SK-N-SH (cell line): ENCODE results near the gene SLC2A14. TPM values are rescaled to one million over a fixed set of nuclear protein-coding genes. Genes with fewer than 3 reads are reported as not detected.

Experiments used
- CTCF ChIA-PET: fragments of 300-600, 350-600 bp; formaldehyde crosslinking; extraction: SDS; loops from one replicate; lab custom pipeline; 2021; lab: Yijun Ruan, JAX
- POLR2A ChIA-PET: fragments of 350-600 bp; sonication (Branson Sonifier 250); formaldehyde crosslinking; extraction: SDS; loops from one replicate; lab custom pipeline; 2020; ENCODE audit warnings: antibody characterized with exemption, inconsistent platforms; lab: Yijun Ruan, JAX
- DNase-seq: peaks from one replicate; pipeline ENCODE4 v3.0.0; 2012
- H2AFZ ChIP-seq: fragments of 200-600 bp; sonication (generic); 2 replicates; pipeline ENCODE4 v1.8.1; 2016; ENCODE audit warnings: antibody characterized with exemption, mild to moderate bottlenecking, low read depth
- H3F3A ChIP-seq: fragments of 200-600 bp; sonication (generic); replicated peaks from 2 replicates; pipeline ENCODE3; 2016; ENCODE audit warnings: antibody characterized with exemption, mild to moderate bottlenecking; ENCODE audit not compliant: insufficient read depth
- H3K27ac ChIP-seq, 2 experiments: fragments of 200-500 bp in 1 of 2; fragments of 200-600 bp in 1 of 2; sonication (Bioruptor generic) in 1 of 2; sonication (generic), shearing (Covaris generic) in 1 of 2; 2 replicates each; pipeline versions ENCODE4 v1.5.1 to v1.6.1; 2014 to 2016; ENCODE audit warnings: low read depth in 2 of 2, inconsistent platforms in 1 of 2, low read length in 1 of 2, mild to moderate bottlenecking in 1 of 2, mixed read lengths in 1 of 2
- H3K27me3 ChIP-seq: fragments of 200-600 bp; sonication (generic), shearing (Covaris generic); 2 replicates; pipeline ENCODE4 v1.6.1; 2016; ENCODE audit warnings: mixed run types; ENCODE audit not compliant: insufficient read depth
- H3K36me3 ChIP-seq, 2 experiments: fragments of 200-500 bp in 1 of 2; fragments of 200-600 bp in 1 of 2; sonication (Bioruptor generic) in 1 of 2; sonication (generic) in 1 of 2; replicated peaks in 1 of 2; 2 replicates each; pipeline versions ENCODE3 to v1.5.1; 2014 to 2016; ENCODE audit warnings: low read length in 1 of 2, mild to moderate bottlenecking in 1 of 2; ENCODE audit not compliant: insufficient read depth in 2 of 2, control insufficient read depth in 1 of 2
- H3K4me1 ChIP-seq, 2 experiments: fragments of 200-500 bp in 1 of 2; fragments of 200-600 bp in 1 of 2; sonication (Bioruptor generic) in 1 of 2; sonication (generic), shearing (Covaris generic) in 1 of 2; 2 replicates each; pipeline versions ENCODE4 v1.5.1 to v1.6.1; 2014 to 2016; ENCODE audit warnings: low read depth in 1 of 2, low read length in 1 of 2, mixed run types in 1 of 2; ENCODE audit not compliant: insufficient read depth in 2 of 2, control insufficient read depth in 1 of 2
- H3K4me2 ChIP-seq: fragments of 200-600 bp; sonication (generic), shearing (Covaris generic); 2 replicates; pipeline ENCODE4 v1.6.1; 2017; ENCODE audit warnings: mixed run types
- H3K4me3 ChIP-seq, 2 experiments: fragments of 200-500 bp in 1 of 2; fragments of 200-600 bp in 1 of 2; sonication (Bioruptor generic) in 1 of 2; sonication (generic), shearing (Covaris generic) in 1 of 2; 2 replicates each; pipeline versions ENCODE4 v1.5.1 to v1.8.1; 2014 to 2016; ENCODE audit warnings: low read depth in 2 of 2, inconsistent platforms in 1 of 2, low read length in 1 of 2, mild to moderate bottlenecking in 1 of 2, mixed read lengths in 1 of 2, moderate library complexity in 1 of 2
- H3K79me2 ChIP-seq: fragments of 200-600 bp; sonication (generic); 2 replicates; pipeline ENCODE4 v1.8.1; 2017; ENCODE audit warnings: mild to moderate bottlenecking; ENCODE audit not compliant: insufficient read depth
- H3K9ac ChIP-seq: fragments of 200-600 bp; sonication (generic); 2 replicates; pipeline ENCODE4 v1.6.1; 2017; ENCODE audit warnings: mixed run types
- H3K9me2 ChIP-seq: fragments of 200-600 bp; sonication (generic); 2 replicates; pipeline ENCODE4 v1.6.1; 2017; ENCODE audit warnings: mixed run types
- H3K9me3 ChIP-seq: fragments of 200-600 bp; sonication (generic); 2 replicates; pipeline ENCODE4 v1.6.1; 2017; ENCODE audit warnings: mixed run types, mild to moderate bottlenecking, moderate library complexity
- H4K20me1 ChIP-seq: fragments of 200-600 bp; sonication (generic); 2 replicates; pipeline ENCODE4 v1.6.1; 2017; ENCODE audit warnings: mild to moderate bottlenecking, mixed run types; ENCODE audit not compliant: insufficient read depth
- CHD2 ChIP-seq: fragments of 150-350 bp; IDR thresholded peaks from 2 replicates; pipeline ENCODE4 v1.6.1; 2018; ENCODE audit warnings: low read length; ENCODE audit not compliant: partially characterized antibody
- CTCF ChIP-seq: fragments of 200-600 bp; sonication (generic); IDR thresholded peaks from 2 replicates; pipeline ENCODE4 v1.6.1; 2017; ENCODE audit warnings: antibody characterized with exemption, mild to moderate bottlenecking, moderate library complexity
- ELF1 ChIP-seq: IDR thresholded peaks from 2 replicates; pipeline ENCODE4 v1.4.0; 2012
- FOSL2 ChIP-seq: IDR thresholded peaks from 2 replicates; pipeline ENCODE4 v1.4.0; 2012; ENCODE audit warnings: low read depth, mild to moderate bottlenecking, moderate library complexity, borderline replicate concordance
- FOXJ3 ChIP-seq: sonication (generic); formaldehyde crosslinking; IDR thresholded peaks from 2 replicates; pipeline ENCODE4 v1.5.1; 2020; ENCODE audit warnings: mild to moderate bottlenecking, missing genetic modification reagents
- GABPA ChIP-seq: IDR thresholded peaks from 2 replicates; pipeline ENCODE4 v1.4.0; 2012; ENCODE audit warnings: low read depth, mild to moderate bottlenecking
- JUND ChIP-seq: IDR thresholded peaks from 2 replicates; pipeline ENCODE4 v1.4.0; 2012
- MEF2A ChIP-seq: IDR thresholded peaks from 2 replicates; pipeline ENCODE4 v1.4.0; 2012; ENCODE audit warnings: low read depth, borderline replicate concordance
- MXI1 ChIP-seq: IDR thresholded peaks from 2 replicates; pipeline ENCODE4 v1.6.1; 2012; ENCODE audit warnings: mild to moderate bottlenecking, low read depth, low read length, improper control_type of control experiment
- NRF1 ChIP-seq: IDR thresholded peaks from 2 replicates; pipeline ENCODE4 v1.6.1; 2012; ENCODE audit warnings: low read depth, mild to moderate bottlenecking, low read length
- POLR2AphosphoS5 ChIP-seq: IDR thresholded peaks from 2 replicates; pipeline ENCODE4 v1.6.1; 2012; ENCODE audit warnings: low read depth, low read length
- RAD21 ChIP-seq: IDR thresholded peaks from 2 replicates; pipeline ENCODE4 v1.6.1; 2012; ENCODE audit warnings: mild to moderate bottlenecking, low read length
- TEAD4 ChIP-seq: IDR thresholded peaks from 2 replicates; pipeline ENCODE4 v1.4.0; 2012; ENCODE audit warnings: mild to moderate bottlenecking, borderline replicate concordance; ENCODE audit not compliant: insufficient read depth
- YY1 ChIP-seq: IDR thresholded peaks from 2 replicates; pipeline ENCODE4 v1.4.0; 2012; ENCODE audit warnings: low read depth, mild to moderate bottlenecking
- ZBTB33 ChIP-seq: IDR thresholded peaks from 2 replicates; pipeline ENCODE4 v1.4.0; 2012; ENCODE audit warnings: low read depth, borderline replicate concordance
- WGBS: methylation state at CpG from one replicate; pipeline ENCODE4 v1.1.6; 2017; ENCODE audit warnings: low lambda C conversion rate; 5-methylcytosine and 5-hydroxymethylcytosine counted together
- polyA plus RNA-seq, 3 experiments: library from polyadenylated mRNA; depleted of rRNA; stranded (reverse); fragments of >200 nt; gene quantifications; 2 replicates each; pipeline ENCODE4 v1.2.3, GENCODE V29; 2012
- TF ChIP-seq, protein P1 (sequence below): fragments of 150-350 bp; IDR thresholded peaks from 2 replicates; pipeline ENCODE4 v1.6.1; 2017; ENCODE audit warnings: antibody characterized with exemption, low read length, low read depth, borderline replicate concordance
- TF ChIP-seq, protein P2 (sequence below): IDR thresholded peaks from 2 replicates; pipeline ENCODE4 v1.4.0; 2012; ENCODE audit warnings: low read depth

The SLC2A14 gene
- polyA plus RNA-seq, 1 of the 3 experiments (the other 2 are of a cell fraction) = 0.39 TPM

DNA sequence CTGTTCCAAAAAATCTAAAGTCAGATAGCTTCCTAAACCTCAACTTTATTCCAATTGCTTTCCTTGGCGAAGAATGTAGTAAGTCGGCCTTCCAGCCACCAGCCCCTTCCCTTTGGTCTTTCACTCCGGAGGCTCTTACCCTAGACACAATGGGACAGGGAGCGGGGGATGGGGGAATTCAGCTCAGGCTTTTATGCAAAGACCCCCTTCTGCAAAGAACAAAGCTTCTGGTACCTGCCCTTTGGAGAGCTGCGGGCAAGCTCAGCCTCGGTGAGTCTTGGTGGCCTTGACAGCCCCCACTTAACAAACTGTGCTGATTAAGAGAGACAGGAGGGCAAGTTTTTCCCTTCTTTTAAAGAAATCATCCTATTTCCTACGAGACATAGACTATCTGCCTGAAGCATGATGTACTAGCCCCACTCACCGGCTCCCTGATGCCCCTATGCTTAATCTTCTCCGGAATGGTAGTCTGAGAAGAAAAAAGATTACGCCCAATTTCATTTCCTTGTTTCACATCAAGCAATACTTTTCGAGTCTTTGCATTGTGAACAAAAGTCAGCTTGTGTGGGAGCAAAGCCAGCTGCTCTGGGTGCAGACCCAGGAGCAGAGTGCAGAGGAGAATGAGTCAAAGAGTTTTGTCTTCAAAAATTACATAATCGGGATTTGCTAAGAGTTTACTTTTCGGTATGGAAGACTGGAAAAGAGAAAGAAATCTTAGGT is 85.0 kb downstream of the SLC2A14 start:
- Histone ChIP-seq H4K20me1 (no peaks in the 10 kb centered on the region), H3K27me3 (peaks cover 49% of the 10 kb centered on the region; the same call in 1 of the 2 replicates), H3K79me2 (no peaks in the 10 kb centered on the region), H2AFZ (no peak overlapping the region), H3K36me3 (no peaks in the 10 kb centered on the region), H3F3A (no peaks in the 10 kb centered on the region), H3K9me3 (no peaks in the 10 kb centered on the region), H3K4me1 (no peaks in the 10 kb centered on the region), H3K27ac (no peak overlapping the region), H3K9me2 (no peaks in the 10 kb centered on the region), H3K9ac (no peak overlapping the region), H3K4me3 (no peak overlapping the region), H3K4me2 (no peak overlapping the region)
- ChIA-PET CTCF (no interaction called here), POLR2A (no interaction called here)
- WGBS = 7% methylated on average over 12 of the region's 13 CpGs
- no peak for TF ChIP-seq FOXJ3 (CRISPR knock-in tag)
- no peak for TF ChIP-seq FOSL2
- no peak for TF ChIP-seq YY1
- no peak for TF ChIP-seq ZBTB33
- no peak for TF ChIP-seq MEF2A
- no peak for TF ChIP-seq NRF1
- no peak for TF ChIP-seq TEAD4
- no peak for TF ChIP-seq CTCF
- no peak for TF ChIP-seq ELF1
- TF ChIP-seq CHD2 = no peak
- TF ChIP-seq JUND = no peak
- no peak for TF ChIP-seq GABPA
- no peak for TF ChIP-seq RAD21
- TF ChIP-seq, protein P1, sequence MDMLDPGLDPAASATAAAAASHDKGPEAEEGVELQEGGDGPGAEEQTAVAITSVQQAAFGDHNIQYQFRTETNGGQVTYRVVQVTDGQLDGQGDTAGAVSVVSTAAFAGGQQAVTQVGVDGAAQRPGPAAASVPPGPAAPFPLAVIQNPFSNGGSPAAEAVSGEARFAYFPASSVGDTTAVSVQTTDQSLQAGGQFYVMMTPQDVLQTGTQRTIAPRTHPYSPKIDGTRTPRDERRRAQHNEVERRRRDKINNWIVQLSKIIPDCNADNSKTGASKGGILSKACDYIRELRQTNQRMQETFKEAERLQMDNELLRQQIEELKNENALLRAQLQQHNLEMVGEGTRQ = no peak
- no peak for TF ChIP-seq MXI1
- no peak for TF ChIP-seq POLR2AphosphoS5
- TF ChIP-seq, protein P2, sequence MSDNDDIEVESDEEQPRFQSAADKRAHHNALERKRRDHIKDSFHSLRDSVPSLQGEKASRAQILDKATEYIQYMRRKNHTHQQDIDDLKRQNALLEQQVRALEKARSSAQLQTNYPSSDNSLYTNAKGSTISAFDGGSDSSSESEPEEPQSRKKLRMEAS = no peak
- no peak for DNase-seq
